PC-9 (cell line): ENCODE results near the gene ZNF26. TPM values are rescaled to one million over a fixed set of nuclear protein-coding genes. Genes with fewer than 3 reads are reported as not detected.
"Not testable (repeated sequence)": the region's sequence is repeated elsewhere in the genome, so short reads cannot be mapped to it uniquely, and the experiment has no call there.

ENCODE experiments used
- BruUV-seq: library from RNA; stranded (reverse); fragments of 400-500 nt; replicated peaks from 2 replicates; lab custom pipeline; 2021; lab: Mats Ljungman, UMichigan
- CTCF ChIA-PET: fragments of 300-600 bp; sonication (Branson Sonifier 250); formaldehyde crosslinking; loops from one replicate; lab custom pipeline; 2022; ENCODE audit warnings: antibody characterized with exemption; lab: Charles Lee
- POLR2A ChIA-PET: fragments of 300-600 bp; sonication (Branson Sonifier 250); formaldehyde crosslinking; loops from one replicate; lab custom pipeline; 2022; ENCODE audit warnings: antibody characterized with exemption; ENCODE audit not compliant: unreplicated experiment; lab: Charles Lee
- DNase-seq, 2 experiments: peaks; one replicate each; pipeline versions ENCODE4 v3.0.0 to v3.0.0-alpha.2; 2015 to 2022; ENCODE audit warnings: mixed read lengths in 1 of 2
- H2AFZ ChIP-seq: fragments of 200-600 bp; sonication (generic); 2 replicates; pipeline ENCODE4 v1.8.1; 2017; ENCODE audit warnings: antibody characterized with exemption
- H3F3A ChIP-seq: fragments of 200-600 bp; sonication (generic); 2 replicates; pipeline ENCODE4 v1.8.1; 2017; ENCODE audit warnings: antibody characterized with exemption, mild to moderate bottlenecking, low read depth; ENCODE audit not compliant: insufficient read depth
- H3K27ac ChIP-seq: fragments of 200-600 bp; sonication (generic); 2 replicates; pipeline ENCODE4 v1.6.1; 2016; ENCODE audit warnings: mixed run types
- H3K27me3 ChIP-seq: fragments of 200-600 bp; sonication (generic); 2 replicates; pipeline ENCODE4 v1.6.1; 2016; ENCODE audit warnings: low read depth, mixed run types; ENCODE audit not compliant: insufficient read depth
- H3K36me3 ChIP-seq: fragments of 200-600 bp; sonication (generic); 2 replicates; pipeline ENCODE4 v1.6.1; 2016; ENCODE audit warnings: low read depth, mixed run types
- H3K4me1 ChIP-seq: fragments of 200-600 bp; sonication (generic); replicated peaks from 2 replicates; pipeline ENCODE4 v1.6.1; 2016; ENCODE audit warnings: mixed run types; ENCODE audit not compliant: insufficient read depth
- H3K4me2 ChIP-seq: fragments of 200-600 bp; sonication (generic); 2 replicates; pipeline ENCODE4 v1.6.1; 2017; ENCODE audit warnings: mixed run types
- H3K4me3 ChIP-seq: fragments of 200-600 bp; sonication (generic); 2 replicates; pipeline ENCODE4 v1.6.1; 2016; ENCODE audit warnings: mixed run types
- H3K79me2 ChIP-seq: fragments of 200-600 bp; sonication (generic); 2 replicates; pipeline ENCODE4 v1.6.1; 2017; ENCODE audit warnings: low read depth, mixed run types
- H3K9me2 ChIP-seq: fragments of 200-600 bp; sonication (generic); 2 replicates; pipeline ENCODE4 v1.8.1; 2017; ENCODE audit warnings: mild to moderate bottlenecking; ENCODE audit not compliant: insufficient read depth
- H3K9me3 ChIP-seq: fragments of 200-600 bp; sonication (generic); 2 replicates; pipeline ENCODE4 v1.8.1; 2016; ENCODE audit warnings: low read depth; ENCODE audit not compliant: insufficient read depth
- H4K20me1 ChIP-seq: fragments of 200-600 bp; sonication (generic); 2 replicates; pipeline ENCODE4 v1.8.1; 2017; ENCODE audit not compliant: insufficient read depth
- CTCF ChIP-seq: fragments of 200-600 bp; sonication (generic); conservative IDR thresholded peaks from 2 replicates; pipeline ENCODE4 v1.6.1; 2017; ENCODE audit warnings: mixed run types, antibody characterized with exemption, mild to moderate bottlenecking, moderate library complexity
- EZH2 ChIP-seq: fragments of 200-600 bp; sonication (generic); IDR thresholded peaks from 2 replicates; pipeline ENCODE4 v1.8.0; 2017; ENCODE audit warnings: antibody characterized with exemption, low read depth
- intact Hi-C: fragments of 100-400 bp; cut with micrococcal nuclease; formaldehyde crosslinking; loops from one replicate; pipeline ENCODE4 v1.10.0; 2022; ENCODE audit not compliant: unreplicated experiment
- total RNA-seq: library from RNA; stranded (reverse); gene quantifications from 2 replicates; pipeline ENCODE4 v1.2.3, GENCODE V29; 2021

The ZNF26 gene
- total RNA-seq, 1 experiment from 2014 or later = 13.2 TPM

DNA sequence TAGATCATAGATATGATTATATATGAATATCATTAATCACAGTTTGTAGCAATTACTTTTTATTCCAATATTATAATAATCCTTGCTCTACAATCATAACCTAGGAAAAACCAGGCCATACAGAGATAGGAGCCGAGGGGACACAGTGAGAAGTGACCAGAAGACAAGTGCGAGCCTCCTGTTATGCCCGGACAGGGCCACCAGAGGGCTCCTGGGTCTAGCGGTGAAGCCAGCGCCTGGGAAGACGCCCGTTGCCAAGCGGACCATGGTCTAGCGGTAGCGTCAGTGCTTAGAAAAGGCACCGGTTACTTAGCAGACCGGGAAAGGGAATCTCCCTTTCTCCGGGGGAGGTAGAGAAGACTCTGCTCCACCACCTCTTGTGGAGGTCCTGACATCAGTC lies 9.3 kb upstream of the ZNF26 start:
- H3K36me3 ChIP-seq, H4K20me1 ChIP-seq, H3K4me2 ChIP-seq, H2AFZ ChIP-seq, CTCF ChIA-PET, H3K27ac ChIP-seq, H3F3A ChIP-seq, H3K9me2 ChIP-seq, BruUV-seq, intact Hi-C loops, H3K4me3 ChIP-seq, H3K4me1 ChIP-seq, DNase-seq, H3K79me2 ChIP-seq, POLR2A ChIA-PET, H3K27me3 ChIP-seq: not testable (repeated sequence)
- TF ChIP-seq CTCF = peak; percentile 39; the same call in 1 of the 2 replicates
- H3K9me3 ChIP-seq = peaks cover 12% of the 10 kb centered on the region

DNA sequence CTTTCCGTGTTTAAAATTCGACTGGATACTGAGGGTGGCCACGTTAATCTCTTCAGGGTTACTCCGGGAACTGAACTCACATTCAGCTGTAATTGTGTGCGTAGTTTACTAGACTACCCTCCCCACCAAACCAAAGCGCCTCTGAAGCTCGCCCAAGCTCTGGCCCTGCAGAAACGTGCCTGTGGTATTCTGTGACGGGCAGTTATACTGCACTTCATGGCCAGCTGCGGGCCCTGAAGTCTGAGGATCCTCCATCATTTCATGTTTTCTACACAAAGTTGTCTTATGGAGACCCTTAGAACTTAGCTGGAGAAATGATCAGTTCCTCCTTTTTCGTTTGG lies 688 bp downstream of the ZNF26 start:
- ChIA-PET CTCF (no interaction called here), POLR2A (no interaction called here)
- Histone ChIP-seq H3K4me1 (peaks cover 12% of the 10 kb centered on the region), H4K20me1 (no peaks in the 10 kb centered on the region), H2AFZ (peak overlapping the region; percentile 99), H3K9me2 (no peaks in the 10 kb centered on the region), H3K27me3 (no peaks in the 10 kb centered on the region), H3K4me2 (peak overlapping the region; percentile 88), H3K79me2 (peaks cover 49% of the 10 kb centered on the region), H3F3A (no peaks in the 10 kb centered on the region), H3K27ac (no peak overlapping the region), H3K36me3 (peaks cover 17% of the 10 kb centered on the region), H3K9me3 (peaks cover 27% of the 10 kb centered on the region), H3K4me3 (peak overlapping the region; percentile 90)
- BruUV-seq = no TSS peak
- intact Hi-C loops = loop anchor here (1.0 to 2.0 kb wide), 6 partner anchors 31 to 194 kb away; partner anchors contain the start of genes CHFR, ZNF140, ZNF268 and ZNF605
- no peak for DNase-seq
- TF ChIP-seq CTCF (no peak), EZH2 (no peak)

- no peaks in the 10 kb centered on the region for H3K36me3 ChIP-seq
- no peaks in the 10 kb centered on the region for H3K4me1 ChIP-seq
- ChIA-PET POLR2A (no interaction called here), CTCF (no interaction called here)
- H3K9me2 ChIP-seq = no peaks in the 10 kb centered on the region
- no peaks in the 10 kb centered on the region for H3F3A ChIP-seq
- H3K4me2 ChIP-seq = no peak overlapping the region
- no peak overlapping the region for H3K4me3 ChIP-seq
- BruUV-seq = no TSS peak
- intact Hi-C loops = no loop called here
- TF ChIP-seq CTCF (no peak), EZH2 (no peak)
- H4K20me1 ChIP-seq = no peaks in the 10 kb centered on the region
- no peak overlapping the region for H2AFZ ChIP-seq
- no peak for DNase-seq
- H3K27me3 ChIP-seq = no peaks in the 10 kb centered on the region
- H3K27ac ChIP-seq = no peak overlapping the region
- peaks cover 35% of the 10 kb centered on the region for H3K9me3 ChIP-seq
- peaks cover 19% of the 10 kb centered on the region for H3K79me2 ChIP-seq
Measured at GRCh38 chr12:132998741-132999140, 12.6 kb downstream of the ZNF26 start.
